H9 (cell line): ENCODE data around the gene JAK1. TPM values are rescaled to one million over a fixed set of nuclear protein-coding genes. Genes with fewer than 3 reads are reported as not detected.
"Not testable (repeated sequence)": the region's sequence is repeated elsewhere in the genome, so short reads cannot be mapped to it uniquely, and the experiment has no call there.

Experiments
- DNase-seq: peaks from one replicate; pipeline ENCODE4 v3.0.0-alpha.2; 2017
- H2AFZ ChIP-seq: one replicate; pipeline ENCODE4 v1.6.1; 2013; ENCODE audit warnings: mild to moderate bottlenecking, low read length, control low read depth, moderate library complexity
- H2AK5ac ChIP-seq: 2 replicates; pipeline ENCODE4 v1.6.1; 2013; ENCODE audit warnings: low read length, control low read depth, mixed read lengths; ENCODE audit not compliant: insufficient read length
- H2BK120ac ChIP-seq: one replicate; pipeline ENCODE4 v1.6.1; 2013; ENCODE audit warnings: low read depth, mild to moderate bottlenecking, low read length, control low read depth, inconsistent platforms; ENCODE audit not compliant: poor library complexity, severe bottlenecking
- H2BK12ac ChIP-seq: 2 replicates; pipeline ENCODE4 v1.6.1; 2013; ENCODE audit warnings: low read length, control low read depth, mixed read lengths, low read depth; ENCODE audit not compliant: insufficient read length
- H2BK15ac ChIP-seq: 2 replicates; pipeline ENCODE4 v1.6.1; 2013; ENCODE audit warnings: low read depth, low read length, control low read depth
- H2BK20ac ChIP-seq: one replicate; pipeline ENCODE4 v1.6.1; 2013; ENCODE audit warnings: low read depth, mild to moderate bottlenecking, low read length, control low read depth, inconsistent platforms; ENCODE audit not compliant: poor library complexity, severe bottlenecking
- H2BK5ac ChIP-seq: 2 replicates; pipeline ENCODE4 v1.6.1; 2013; ENCODE audit warnings: low read length, control low read depth, mixed read lengths; ENCODE audit not compliant: insufficient read length
- H3K14ac ChIP-seq: 2 replicates; pipeline ENCODE4 v1.6.1; 2013; ENCODE audit warnings: low read length, control low read depth; ENCODE audit not compliant: insufficient read depth
- H3K18ac ChIP-seq: 2 replicates; pipeline ENCODE4 v1.6.1; 2013; ENCODE audit warnings: low read depth, mild to moderate bottlenecking, mixed read lengths, low read length, control low read depth; ENCODE audit not compliant: insufficient read length
- H3K23ac ChIP-seq: 2 replicates; pipeline ENCODE4 v1.6.1; 2013; ENCODE audit warnings: low read length, control low read depth, mixed read lengths, low read depth; ENCODE audit not compliant: insufficient read length
- H3K23me2 ChIP-seq: 2 replicates; pipeline ENCODE4 v1.6.1; 2013; ENCODE audit warnings: low read depth, mild to moderate bottlenecking, mixed read lengths, low read length, control low read depth; ENCODE audit not compliant: insufficient read length, poor library complexity, severe bottlenecking
- H3K27ac ChIP-seq: 2 replicates; pipeline ENCODE4 v1.5.1; 2013; ENCODE audit warnings: low read length, control low read depth, mixed read lengths, low read depth; ENCODE audit not compliant: insufficient read length
- H3K27me3 ChIP-seq: 2 replicates; pipeline ENCODE4 v1.6.1; 2013; ENCODE audit warnings: low read length, control low read depth, inconsistent platforms; ENCODE audit not compliant: insufficient read depth
- H3K4ac ChIP-seq: 2 replicates; pipeline ENCODE4 v1.6.1; 2013; ENCODE audit warnings: low read depth, mild to moderate bottlenecking, control low read depth, inconsistent platforms, low read length, moderate library complexity
- H3K4me1 ChIP-seq: 2 replicates; pipeline ENCODE4 v1.6.1; 2013; ENCODE audit warnings: low read length, control low read depth, inconsistent platforms; ENCODE audit not compliant: insufficient read depth
- H3K4me2 ChIP-seq: 2 replicates; pipeline ENCODE4 v1.6.1; 2013; ENCODE audit warnings: low read length, control low read depth, mixed read lengths; ENCODE audit not compliant: insufficient read length, insufficient read depth
- H3K56ac ChIP-seq: 2 replicates; pipeline ENCODE4 v1.6.1; 2013; ENCODE audit warnings: low read depth, mild to moderate bottlenecking, mixed read lengths, low read length, control low read depth; ENCODE audit not compliant: insufficient read length
- H3K79me1 ChIP-seq: 2 replicates; pipeline ENCODE4 v1.6.1; 2013; ENCODE audit warnings: low read depth, mild to moderate bottlenecking, moderate library complexity, low read length, control low read depth, inconsistent platforms; ENCODE audit not compliant: insufficient read depth, poor library complexity, severe bottlenecking
- H3K79me2 ChIP-seq: 2 replicates; pipeline ENCODE4 v1.6.1; 2013; ENCODE audit warnings: low read length, control low read depth, inconsistent platforms; ENCODE audit not compliant: insufficient read depth
- H3K9ac ChIP-seq: 2 replicates; pipeline ENCODE4 v1.6.1; 2013; ENCODE audit warnings: low read length, control low read depth, mixed read lengths; ENCODE audit not compliant: insufficient read length; ENCODE audit errors: extremely low read depth
- H3K9me3 ChIP-seq: one replicate; pipeline ENCODE4 v1.6.1; 2013; ENCODE audit warnings: low read depth, low read length, inconsistent platforms; ENCODE audit not compliant: control insufficient read depth
- H3T11ph ChIP-seq: one replicate; pipeline ENCODE4 v1.6.1; 2013; ENCODE audit warnings: mild to moderate bottlenecking, low read length, control low read depth, inconsistent platforms
- H4K20me1 ChIP-seq: one replicate; pipeline ENCODE4 v1.6.1; 2013; ENCODE audit not compliant: control insufficient read depth, insufficient read length, insufficient read depth
- H4K5ac ChIP-seq: 2 replicates; pipeline ENCODE4 v1.6.1; 2013; ENCODE audit warnings: low read depth, mild to moderate bottlenecking, mixed read lengths, low read length, control low read depth; ENCODE audit not compliant: insufficient read length
- H4K8ac ChIP-seq: replicated peaks from 2 replicates; pipeline ENCODE4 v1.6.1; 2013; ENCODE audit warnings: low read length, control low read depth, mixed read lengths, low read depth; ENCODE audit not compliant: insufficient read length
- H4K91ac ChIP-seq: 2 replicates; pipeline ENCODE4 v1.6.1; 2013; ENCODE audit warnings: low read depth, mild to moderate bottlenecking, moderate library complexity, mixed read lengths, low read length, control low read depth; ENCODE audit not compliant: insufficient read length
- H3K27ac Mint-ChIP-seq, 3 experiments: 2 replicates in 2 of 3; 3 replicates in 1 of 3; pipeline ENCODE4 v1.8.0; 2020 to 2021; ENCODE audit warnings: mixed read lengths in 3 of 3, mild to moderate bottlenecking in 1 of 3, moderate library complexity in 1 of 3
- H3K27me3 Mint-ChIP-seq: 2 replicates; pipeline ENCODE4 v1.8.0; 2021; ENCODE audit warnings: low read depth, mild to moderate bottlenecking, moderate library complexity, mixed read lengths
- H3K36me3 Mint-ChIP-seq, 3 experiments: 2 replicates in 2 of 3; 3 replicates in 1 of 3; pipeline ENCODE4 v1.8.0; 2020 to 2021; ENCODE audit warnings: low read depth in 3 of 3, mixed read lengths in 3 of 3; ENCODE audit not compliant: insufficient read depth in 1 of 3
- H3K4me1 Mint-ChIP-seq, 2 experiments: 2 replicates each; pipeline ENCODE4 v1.8.0; 2020; ENCODE audit warnings: mixed read lengths in 2 of 2
- H3K4me3 Mint-ChIP-seq, 2 experiments: 2 replicates in 1 of 2; 3 replicates in 1 of 2; pipeline ENCODE4 v1.8.0; 2020 to 2021; ENCODE audit warnings: mild to moderate bottlenecking in 2 of 2, mixed read lengths in 2 of 2, moderate library complexity in 1 of 2
- H3K9me3 Mint-ChIP-seq, 2 experiments: 2 replicates in 1 of 2; 3 replicates in 1 of 2; pipeline ENCODE4 v1.8.0; 2020; ENCODE audit warnings: mild to moderate bottlenecking in 2 of 2, mixed read lengths in 2 of 2, moderate library complexity in 1 of 2
- WGBS: extraction: QIAGEN DNeasy Blood & Tissue Kit; methylation state at CpG from one replicate; pipeline ENCODE4 v1.1.7; 2013; ENCODE audit warnings: missing lambda C conversion rate, low lambda C conversion rate, mixed read lengths; ENCODE audit not compliant: insufficient read length; ENCODE audit errors: extremely low coverage; 5-methylcytosine and 5-hydroxymethylcytosine counted together
- total RNA-seq: library from RNA; stranded (reverse); gene quantifications from 2 replicates; pipeline ENCODE4 v1.2.1, GENCODE V29; 2021

The JAK1 gene
- total RNA-seq, 1 experiment from 2014 or later: 12.8 TPM

DNA sequence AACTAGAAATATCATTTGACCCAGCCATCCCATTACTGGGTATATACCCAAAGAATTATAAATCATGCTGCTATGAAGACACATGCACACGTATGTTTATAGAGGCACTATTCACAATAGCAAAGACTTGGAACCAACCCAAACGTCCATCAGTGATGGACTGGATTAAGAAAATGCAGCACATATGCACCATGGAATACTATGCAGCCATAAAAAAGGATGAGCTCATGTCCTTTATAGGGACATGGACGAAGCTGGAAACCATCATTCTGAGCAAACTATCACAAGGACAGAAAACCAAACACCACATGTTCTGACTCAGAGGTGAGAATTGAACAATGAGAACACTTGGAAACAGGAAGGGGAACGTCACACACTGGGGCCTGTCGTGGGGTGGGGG, 149.0 kb downstream of the JAK1 start:
- H2BK15ac ChIP-seq, H3T11ph ChIP-seq, H3K79me1 ChIP-seq, H2AK5ac ChIP-seq, H2BK12ac ChIP-seq, H3K4me3 Mint-ChIP-seq, H3K23me2 ChIP-seq, H3K9me3 ChIP-seq, H3K4ac ChIP-seq, H4K91ac ChIP-seq, H3K4me2 ChIP-seq, H3K56ac ChIP-seq, H4K8ac ChIP-seq, H3K4me1 Mint-ChIP-seq, H4K5ac ChIP-seq, H3K27me3 Mint-ChIP-seq, H2BK20ac ChIP-seq, H3K27me3 ChIP-seq, H3K18ac ChIP-seq, H4K20me1 ChIP-seq, H3K27ac ChIP-seq, H3K27ac Mint-ChIP-seq, H3K14ac ChIP-seq, H3K9me3 Mint-ChIP-seq, H2BK5ac ChIP-seq, H2AFZ ChIP-seq, H3K79me2 ChIP-seq, H3K23ac ChIP-seq, H3K4me1 ChIP-seq, H3K9ac ChIP-seq, DNase-seq, H2BK120ac ChIP-seq: not testable (repeated sequence)
- H3K36me3 Mint-ChIP-seq: peaks cover 15 to 31% (median 26%) of the 10 kb centered on the region in 3 experiments
- no CpG with 5 or more reads among the region's 5 CpGs for WGBS
